GM18498 (cell line): ENCODE results near the gene RXRG.
"Not testable (repeated sequence)": the region's sequence is repeated elsewhere in the genome, so short reads cannot be mapped to it uniquely, and the experiment has no call there.

ENCODE experiments used
- ATAC-seq: cut with Tn5 transposase; IDR thresholded peaks from one replicate; pipeline ENCODE4 v1.9.1; 2021; ENCODE audit warnings: mild to moderate bottlenecking, moderate library complexity; ENCODE audit not compliant: unreplicated experiment

Gene RXRG

DNA sequence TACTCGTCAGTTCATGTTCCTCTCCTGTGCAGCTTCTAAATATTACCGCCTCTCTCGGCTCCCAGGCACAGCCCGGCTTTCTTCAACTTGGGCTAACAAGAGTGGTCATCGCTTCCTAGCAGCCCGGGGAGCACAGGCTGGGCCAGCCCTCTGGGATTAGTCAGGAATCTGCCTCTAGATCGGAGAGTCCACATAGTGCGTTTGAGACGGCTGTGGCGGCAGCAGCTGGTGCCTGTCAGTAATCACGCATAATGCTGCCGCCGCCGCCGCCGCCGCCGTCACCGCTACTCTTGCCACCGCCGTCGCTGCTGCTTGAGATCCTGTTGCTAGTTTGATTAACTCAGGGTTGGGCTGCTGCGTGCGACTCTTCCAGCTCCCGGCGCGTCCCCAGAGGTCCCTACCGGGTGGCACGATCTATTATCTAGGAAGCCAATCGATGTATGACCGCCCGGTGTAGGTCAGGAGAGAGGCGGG is at the start of gene RXRG:
RXRG (minus strand) TSS at position 230 of the 474 bp plus-strand sequence. CDS start 233 bp downstream, outside the sequence.
- ATAC-seq = no peak

DNA sequence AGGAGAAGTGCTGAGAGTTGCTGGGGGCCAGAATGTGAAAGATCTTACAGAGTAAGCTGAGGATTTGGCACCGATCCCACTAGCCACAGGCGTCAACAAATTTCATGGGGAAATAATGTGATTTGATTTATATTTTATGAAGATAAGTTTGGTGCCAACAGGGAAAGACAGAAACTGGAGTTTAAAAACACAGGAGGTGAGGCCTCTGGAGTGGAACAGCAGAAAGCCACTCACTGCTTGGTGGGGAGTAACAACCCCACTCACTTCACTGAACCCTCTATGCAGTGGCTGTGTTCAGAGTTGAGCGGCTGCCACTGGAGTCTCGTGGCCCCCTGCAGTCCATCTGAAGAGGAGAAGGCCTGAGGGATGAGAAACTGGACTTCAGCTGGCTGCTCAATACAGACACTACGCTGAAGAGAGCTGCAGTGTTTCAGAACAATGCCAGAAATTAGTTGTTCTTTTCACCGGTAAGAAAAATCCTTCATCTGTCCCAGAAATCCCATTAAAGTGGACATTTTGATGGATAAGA is 48.0 kb upstream of the RXRG start:
- ATAC-seq = no peak

DNA sequence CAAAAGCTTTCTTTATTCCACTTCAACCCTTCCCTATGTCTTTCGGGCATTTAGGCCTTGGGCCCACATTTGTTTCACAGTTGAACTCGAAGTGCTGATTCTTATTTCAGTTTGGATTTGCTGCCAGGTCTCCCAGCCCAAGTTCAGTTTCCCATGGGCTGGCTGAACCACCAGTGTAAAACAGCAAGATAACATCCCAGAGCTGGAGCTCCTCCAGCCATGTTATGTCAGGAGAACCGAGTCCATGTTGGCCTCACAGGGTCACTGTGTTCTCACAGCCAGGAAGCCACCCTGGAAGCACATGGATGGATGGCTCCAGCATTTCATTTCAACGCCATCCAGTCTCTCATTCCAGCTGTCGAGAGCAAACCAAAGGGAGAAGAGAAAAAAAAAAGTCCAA is 45.2 kb upstream of the RXRG start:
- no peak for ATAC-seq

DNA sequence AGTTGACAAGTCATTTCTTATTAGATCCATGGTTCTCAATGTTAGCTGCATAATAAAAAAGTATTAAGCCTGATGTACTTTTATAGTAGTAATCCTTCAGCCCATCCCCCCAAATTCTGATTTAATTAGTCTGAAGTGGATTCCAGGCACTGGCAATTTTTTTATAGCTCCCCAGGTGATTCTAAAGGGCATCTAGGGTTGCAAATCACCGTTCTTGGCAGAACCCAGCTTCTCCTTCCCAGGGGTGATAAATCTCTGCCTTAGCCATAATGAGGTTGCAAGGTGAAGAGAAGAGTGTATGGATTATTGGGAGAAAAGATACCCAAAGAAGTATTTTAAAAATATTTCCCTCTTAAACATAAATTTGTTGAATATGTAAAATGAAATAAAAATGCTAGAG is 43.0 kb upstream of the RXRG start:
- ATAC-seq = no peak

DNA sequence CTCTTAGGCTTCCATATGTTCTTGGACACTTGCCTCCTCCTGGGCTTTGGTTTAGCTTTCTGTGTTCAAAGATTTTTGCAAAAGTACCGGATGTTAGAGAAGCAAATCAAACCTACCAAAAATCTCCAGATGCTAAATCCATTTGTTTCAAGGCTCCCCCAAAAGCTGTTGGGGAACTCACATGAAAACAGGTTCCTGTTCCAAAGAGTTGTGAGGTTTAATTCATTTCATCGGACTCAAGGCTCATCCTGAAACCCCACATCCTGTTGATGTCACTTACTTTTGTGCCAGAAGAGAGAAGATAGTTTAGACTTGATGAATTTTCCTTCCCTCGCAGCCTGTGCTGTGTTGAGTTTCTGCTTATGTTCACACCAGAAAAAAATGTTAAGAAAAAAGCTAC is 41.7 kb upstream of the RXRG start:
- ATAC-seq = no peak

DNA sequence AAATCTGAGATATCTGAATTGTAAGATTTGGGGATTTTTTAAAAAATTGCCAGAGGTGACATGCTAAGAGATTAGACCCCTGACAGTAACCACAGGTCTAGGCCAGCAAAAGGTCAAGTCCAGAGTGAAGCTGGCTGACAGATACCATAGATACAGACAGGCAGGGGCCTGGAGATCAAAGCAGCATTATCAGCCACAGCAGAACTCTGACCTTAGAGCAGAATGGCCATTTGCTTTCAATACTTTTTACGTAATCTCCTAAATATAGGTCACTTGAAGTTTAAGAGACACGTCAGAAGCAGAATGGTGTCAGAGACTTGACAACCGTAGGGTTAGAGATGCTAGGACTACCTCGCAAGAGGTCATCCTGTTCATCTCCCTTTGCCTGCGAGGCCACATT is 40.8 kb upstream of the RXRG start:
- no peak for ATAC-seq

DNA sequence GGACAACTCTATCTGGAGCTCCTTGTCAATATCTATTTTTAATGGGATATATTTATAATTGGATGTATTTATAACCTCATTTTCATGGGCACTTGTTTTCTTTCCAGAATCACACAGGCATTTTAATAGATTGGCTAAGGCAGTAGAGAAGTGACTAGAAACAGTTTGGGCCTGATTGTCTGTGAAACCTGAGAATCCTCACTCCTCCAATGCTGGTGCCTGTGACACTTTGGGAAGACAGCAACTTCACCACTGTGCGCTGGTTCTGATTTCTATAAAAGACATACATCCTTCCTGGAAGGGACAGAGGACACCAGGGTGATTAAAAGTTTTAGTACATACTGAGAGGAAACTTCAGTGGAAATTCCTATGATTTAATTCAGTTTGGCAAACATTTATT is 39.6 kb upstream of the RXRG start:
- ATAC-seq = no peak

DNA sequence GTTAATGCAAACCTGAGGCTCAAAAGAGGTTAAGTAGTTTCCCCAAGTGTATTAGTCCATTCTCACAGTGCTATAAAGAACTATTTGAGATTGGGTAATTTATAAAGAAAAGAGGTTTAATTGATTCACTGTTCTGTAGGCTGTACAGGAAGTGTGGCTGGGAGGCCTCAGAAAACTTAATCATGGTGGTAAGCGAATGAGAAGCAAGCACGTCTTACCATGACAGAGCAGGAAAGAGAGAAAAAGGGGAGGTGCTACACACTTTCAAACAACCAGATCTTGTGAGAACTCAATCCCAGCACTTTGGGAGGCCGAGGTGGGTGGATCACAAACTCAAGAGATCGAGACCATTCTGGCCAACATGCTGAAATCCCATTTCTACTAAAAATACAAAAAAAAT is 38.5 kb upstream of the RXRG start:
- ATAC-seq = no peak

DNA sequence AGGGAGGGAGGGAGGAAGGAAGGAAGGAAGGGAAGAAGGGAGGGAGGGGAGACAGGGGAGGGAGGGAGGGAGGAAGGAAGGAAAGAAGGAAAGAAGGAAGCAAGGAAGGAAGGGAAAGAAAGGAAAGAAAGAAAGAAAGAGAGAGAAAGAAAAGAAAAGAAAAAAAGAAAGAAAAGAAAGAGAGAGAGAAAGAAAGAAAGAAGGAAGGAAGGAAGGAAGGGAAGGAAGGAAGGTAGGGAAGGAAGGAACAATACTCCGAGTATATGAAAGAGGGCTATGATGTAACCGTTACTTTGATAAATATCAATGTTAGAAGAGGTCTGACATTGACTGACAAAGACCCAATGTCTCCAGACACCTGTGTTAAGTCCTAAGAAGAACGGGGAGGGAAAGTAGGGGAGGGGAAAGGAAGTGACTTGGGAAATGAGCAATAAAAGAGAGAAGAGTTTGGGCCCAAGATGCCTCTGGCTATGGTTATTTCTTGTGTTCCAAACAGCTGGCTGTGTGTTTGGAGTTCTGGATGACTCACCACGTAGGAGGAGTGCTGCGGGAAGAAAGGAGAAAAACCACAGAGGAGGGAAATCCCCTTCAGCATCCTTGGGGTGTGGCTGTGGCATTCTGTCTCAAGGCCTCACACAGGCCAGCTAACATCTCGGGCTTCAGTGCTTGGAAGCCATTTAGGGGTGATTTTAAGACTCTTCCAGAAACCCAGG is 37.0 kb upstream of the RXRG start:
- no peak for ATAC-seq

DNA sequence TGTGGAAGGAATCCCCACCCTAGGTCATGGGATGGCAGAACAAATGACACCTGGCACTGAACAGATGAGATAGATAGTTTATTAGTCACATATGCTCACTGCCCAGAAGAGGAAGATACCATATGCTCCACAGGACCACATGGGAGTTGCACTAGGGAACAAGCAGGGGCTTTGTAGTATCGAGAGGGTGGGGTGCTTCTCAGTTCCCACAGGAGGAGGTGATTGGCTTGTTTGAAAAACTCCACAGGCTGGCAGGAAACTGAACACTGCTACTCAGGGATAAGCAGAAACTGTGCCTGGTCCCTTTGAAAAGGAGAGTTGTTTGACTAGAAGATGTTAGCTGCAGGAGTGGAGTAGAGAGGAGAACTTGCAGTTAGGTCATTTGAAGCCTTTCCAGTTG is 31.9 kb upstream of the RXRG start:
- ATAC-seq = no peak

DNA sequence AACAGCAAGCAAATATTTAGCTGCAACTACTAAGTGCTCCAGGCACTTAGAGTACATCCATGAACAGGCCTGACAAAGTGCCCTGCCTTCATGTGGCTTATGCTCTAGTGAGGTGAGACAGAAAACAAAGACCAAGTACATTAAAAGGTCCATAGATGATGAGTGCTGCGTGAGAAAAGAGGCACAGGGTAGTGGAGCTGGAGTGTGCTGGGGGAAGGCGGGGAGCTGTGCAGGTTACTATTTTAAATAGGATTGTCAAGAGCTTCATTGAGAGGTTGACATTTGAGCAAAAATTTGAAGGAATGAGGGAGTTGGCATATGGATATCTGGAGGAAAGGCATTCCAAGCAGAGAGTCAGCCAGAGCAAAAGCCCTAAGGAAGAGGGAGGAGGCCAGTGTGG is 29.3 kb upstream of the RXRG start:
- no peak for ATAC-seq

DNA sequence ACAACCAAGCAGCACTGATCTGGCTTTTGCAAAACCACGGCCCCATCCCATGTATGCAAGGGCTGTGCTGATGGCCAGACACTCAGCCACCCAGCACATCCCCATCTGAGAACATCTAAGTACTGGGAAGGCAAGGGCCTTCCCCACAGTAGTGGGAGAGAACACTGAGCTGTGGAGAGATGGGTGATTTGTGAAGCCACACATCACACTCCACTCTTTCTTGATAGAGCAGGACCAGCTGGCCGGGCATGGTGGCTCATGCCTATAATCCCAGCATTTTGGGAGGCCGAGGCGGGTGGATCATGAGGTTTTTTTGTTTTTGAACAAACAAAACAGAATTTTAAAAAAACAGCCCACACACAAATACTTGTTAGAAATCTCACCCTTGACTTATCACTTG is 28.2 kb upstream of the RXRG start:
- no peak for ATAC-seq

DNA sequence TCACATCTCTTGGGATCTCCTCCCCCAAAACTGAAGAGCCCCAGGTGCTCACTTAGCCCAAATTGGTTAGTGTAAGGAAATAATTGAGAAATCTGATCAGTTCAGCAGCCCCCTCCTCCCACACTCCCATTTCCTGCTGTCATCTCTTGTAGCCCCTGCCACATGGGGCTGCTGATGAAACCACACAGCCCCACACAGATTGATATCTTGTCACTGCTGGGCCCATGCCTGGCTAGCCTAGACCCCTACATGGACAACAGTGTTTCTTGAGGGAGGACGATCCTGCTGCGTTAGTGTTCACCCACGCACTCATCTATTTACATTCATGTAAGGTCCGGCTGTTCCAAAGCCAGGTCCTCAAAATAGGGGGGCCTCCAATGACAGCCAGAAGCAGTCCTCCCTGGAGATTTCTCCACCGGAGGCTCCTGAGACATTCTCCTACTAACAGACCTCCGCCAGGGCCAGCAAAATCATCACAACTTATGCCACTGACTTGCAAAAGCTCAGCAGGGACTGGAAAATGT is 23.9 kb upstream of the RXRG start:
- no peak for ATAC-seq

DNA sequence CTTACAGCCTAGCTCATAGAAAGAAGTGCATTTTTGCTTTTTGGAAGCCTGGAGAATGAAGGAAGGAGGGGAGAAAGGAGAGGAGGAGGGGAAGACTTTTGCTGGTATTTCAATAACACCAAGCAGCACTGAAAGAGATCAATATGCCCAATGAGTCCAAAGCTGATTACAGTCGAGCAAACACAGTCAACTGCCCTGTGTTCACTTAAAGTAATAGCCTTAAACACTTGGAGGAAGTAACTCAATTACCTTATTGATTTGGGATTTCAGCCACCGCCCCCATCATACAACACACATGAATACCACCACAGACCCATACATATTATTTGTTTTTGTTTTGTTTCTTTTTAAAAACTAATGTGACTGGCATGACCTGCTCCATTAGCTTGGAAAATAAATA is 23.3 kb upstream of the RXRG start:
- ATAC-seq = no peak

DNA sequence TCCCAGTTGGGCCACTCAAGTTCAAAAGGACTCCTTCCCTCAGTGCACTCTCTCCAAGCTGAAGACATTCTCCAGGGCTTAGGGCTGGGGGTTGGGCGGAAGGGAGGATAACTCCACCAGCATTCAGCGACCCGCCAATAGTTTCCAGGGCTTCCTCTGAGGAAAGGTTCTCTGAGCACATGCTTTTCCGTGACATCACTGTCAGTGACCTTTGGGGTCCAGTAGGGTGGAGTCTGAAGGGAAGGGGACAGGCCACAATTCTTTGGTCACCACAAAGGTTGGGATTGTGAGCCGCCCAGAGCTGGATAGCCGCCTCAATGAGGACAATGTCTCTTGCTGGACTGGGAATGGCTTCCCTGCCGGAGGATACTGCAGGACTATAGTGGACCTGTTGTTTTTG is 22.8 kb upstream of the RXRG start:
- no peak for ATAC-seq

DNA sequence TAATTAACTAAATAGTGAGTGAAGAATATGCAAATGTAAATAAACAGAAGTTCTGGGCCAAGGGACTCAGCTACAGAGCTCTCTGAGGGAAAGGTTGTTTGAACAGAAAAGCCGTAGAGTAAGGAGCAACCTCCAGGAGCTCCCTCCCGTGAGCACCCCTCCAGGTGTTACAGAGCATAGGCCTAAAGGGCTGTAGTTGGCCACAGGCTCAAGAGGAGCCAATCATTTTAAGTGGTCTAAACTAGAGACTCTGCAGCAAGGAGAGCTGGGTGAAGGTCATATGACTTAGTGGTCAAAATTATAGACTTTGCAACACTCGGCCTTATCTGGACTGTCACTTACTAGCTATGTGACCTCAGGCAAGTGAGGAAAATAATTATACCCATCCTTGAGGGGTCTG is 19.1 kb upstream of the RXRG start:
- ATAC-seq = no peak

DNA sequence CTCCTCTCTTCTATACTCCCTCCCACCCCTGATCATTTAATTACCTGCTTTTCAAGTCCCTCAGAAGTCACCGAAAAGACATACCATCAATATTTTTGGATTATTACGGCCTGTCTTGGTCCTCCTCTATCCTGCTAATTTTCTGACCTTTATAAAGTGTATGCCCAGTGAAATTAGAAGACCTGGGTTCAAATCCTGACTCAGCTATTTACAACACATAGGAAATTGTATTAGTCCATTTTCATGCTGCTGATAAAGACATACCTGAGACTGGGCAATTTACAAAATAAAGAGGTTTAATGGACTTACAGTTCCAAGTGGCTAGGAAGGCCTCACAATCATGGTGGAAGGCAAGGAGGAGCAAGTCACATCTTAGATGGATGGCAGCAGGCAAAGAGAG is 14.8 kb upstream of the RXRG start:
- ATAC-seq = not testable (repeated sequence)

DNA sequence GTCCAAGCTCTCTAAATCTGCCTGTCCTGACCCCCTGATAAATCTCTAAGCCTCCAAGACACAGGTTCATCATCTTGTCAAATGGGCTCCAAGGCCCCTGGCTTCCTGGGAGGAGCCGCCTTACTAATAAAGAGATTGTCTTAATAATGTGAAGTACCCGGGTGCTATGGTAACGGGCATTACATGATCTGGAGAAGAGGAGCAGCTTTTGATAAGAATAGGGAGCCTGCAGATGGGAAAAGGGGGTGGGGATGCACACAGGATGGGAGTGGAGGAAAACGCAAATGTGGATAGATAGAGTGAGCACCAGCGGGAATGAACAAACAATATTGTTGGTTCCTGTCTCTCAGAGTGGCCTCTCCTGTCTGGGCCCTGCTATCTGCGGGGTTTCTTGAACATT is 11.9 kb upstream of the RXRG start:
- no peak for ATAC-seq

DNA sequence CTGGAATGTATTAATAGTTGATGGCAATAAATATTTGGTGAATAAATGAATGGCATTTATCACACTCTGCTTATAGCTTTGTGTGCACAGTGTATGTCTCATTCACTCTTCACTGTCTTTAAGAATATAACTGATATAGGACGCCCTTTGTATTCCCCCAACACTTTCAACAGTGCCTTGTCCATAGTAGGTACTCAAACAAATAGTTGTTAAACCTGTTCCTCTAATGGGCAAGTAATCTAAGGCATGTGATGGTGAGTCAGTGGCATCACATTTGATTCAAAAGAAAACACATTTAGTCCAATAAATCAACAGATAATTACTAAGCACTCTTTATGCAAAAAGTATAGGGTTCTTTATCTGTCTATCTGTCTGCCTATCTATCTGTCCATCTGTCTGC is 11.2 kb upstream of the RXRG start:
- no peak for ATAC-seq

DNA sequence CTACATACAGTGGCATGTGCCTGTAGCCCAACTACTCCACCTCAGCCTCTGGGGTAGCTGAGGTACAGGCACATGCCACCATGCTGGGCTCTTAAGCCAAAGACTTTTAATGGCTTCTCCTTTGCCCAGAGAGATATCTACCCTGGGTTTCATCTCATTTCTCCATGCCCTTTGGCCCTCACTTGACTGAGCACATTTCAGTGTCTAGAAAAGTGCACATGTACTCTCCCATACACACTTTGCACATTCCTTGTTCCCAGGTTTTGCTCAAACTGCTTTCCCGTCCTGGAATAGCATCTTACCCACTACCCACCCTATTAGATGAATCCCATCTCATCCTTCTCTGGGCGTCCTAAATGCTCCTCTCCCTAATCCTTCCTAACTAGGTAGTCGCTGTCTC is 10.2 kb upstream of the RXRG start:
- no peak for ATAC-seq

DNA sequence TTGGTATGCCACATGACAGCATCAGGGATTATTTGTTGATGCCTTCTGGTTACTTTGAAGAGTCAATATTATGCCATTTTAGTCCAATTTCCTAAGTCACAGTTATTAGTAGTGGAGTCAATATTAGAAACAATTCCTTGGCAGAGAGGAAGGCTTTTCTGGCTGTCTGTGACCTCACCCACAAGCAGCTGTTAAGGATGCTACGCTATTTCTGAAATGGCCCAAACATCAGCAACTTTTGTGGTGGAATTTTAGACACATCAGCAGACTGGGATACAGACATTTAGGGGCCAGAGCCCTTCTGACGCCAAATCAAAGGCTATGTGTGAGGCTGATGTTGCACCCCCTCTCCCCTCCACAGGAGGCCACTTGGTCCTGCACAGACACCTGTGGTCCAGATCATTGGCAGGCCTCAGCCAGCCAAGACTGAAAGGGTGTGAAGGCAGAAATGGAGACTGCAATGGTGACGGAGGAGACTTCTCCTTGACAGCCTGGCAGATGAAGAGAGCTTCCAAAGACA is 9.2 kb upstream of the RXRG start:
- no peak for ATAC-seq

DNA sequence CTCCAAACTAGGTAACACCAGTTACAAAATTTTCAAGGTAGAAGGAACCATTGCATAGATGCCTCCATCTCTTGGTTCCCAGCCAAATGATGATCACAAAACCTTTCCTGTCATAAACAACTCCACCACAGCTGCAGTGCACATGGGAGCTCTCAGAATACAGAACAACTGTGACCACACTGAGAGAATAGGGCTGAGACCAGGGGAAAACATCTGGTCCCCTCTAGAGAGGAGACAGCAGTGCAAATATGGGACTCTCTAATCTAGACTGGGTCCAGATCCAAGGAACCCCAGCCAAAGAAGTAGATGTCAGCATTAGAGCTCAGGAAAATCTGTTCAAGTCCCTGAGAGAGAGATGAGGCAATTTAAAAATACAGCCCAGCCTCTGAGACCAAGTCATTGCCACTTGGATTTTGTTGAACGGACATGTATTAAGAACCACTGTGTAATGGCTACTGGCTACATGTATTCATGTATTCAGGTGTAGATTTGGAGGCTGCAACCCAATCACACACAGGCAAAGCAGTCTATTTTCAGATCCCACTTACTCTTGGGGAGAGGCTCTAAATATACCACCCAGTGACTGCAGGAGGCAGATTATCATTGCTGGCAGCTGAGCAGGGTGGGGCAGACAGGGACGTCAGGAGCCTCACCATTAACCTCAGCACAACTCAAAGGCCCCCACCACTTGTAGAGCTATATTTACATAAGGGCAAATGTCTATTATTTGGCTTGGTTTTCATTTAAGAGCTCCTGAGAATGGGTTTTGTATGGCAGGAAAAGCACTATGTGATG is 7.6 kb upstream of the RXRG start:
- ATAC-seq = no peak
